Esophagus squamous epithelium (tissue), 4 donors: Measurements from ENCODE around the gene SLF2.

Source experiments
- POLR2A ChIP-seq, 4 donors: fragments of 450-650 bp; IDR thresholded peaks; one replicate each; pipeline ENCODE4 v1.6.1; 2017; ENCODE audit warnings: antibody characterized with exemption in 4 of 4, mild to moderate bottlenecking in 4 of 4, moderate library complexity in 3 of 4
- TF ChIP-seq, protein P1 (sequence below), 6 experiments: fragments of 450-650 bp in 4 of 6; fragments of 200-600 bp in 2 of 6; sonication (generic) in 2 of 6; IDR thresholded peaks; one replicate each; pipeline ENCODE4 v1.5.1; 2016 to 2019; ENCODE audit warnings: antibody characterized with exemption in 6 of 6, mild to moderate bottlenecking in 4 of 6, moderate library complexity in 4 of 6

DNA sequence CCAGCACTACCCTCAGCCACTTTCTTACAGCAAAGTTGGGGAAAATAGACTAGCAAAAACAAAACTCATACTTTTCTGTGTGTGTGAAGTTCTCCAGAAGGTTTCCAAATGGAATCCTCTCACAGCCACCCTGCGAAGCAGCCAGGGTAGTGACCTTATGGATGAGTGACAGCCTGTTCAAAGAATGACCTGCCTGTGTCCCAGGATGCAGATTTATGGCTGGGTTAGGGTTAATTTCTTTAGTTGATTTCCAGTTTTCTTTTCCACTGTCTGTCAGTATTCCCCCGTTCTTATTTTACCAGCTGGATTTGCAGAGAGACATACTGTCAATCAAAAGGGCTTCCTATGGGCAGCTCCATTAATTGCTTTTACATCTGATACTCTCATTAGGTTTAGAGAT is 54.1 kb downstream of the SLF2 start:
- no peak for TF ChIP-seq POLR2A (IDR thresholded peaks at IDR 0.05)
- TF ChIP-seq, protein P1, sequence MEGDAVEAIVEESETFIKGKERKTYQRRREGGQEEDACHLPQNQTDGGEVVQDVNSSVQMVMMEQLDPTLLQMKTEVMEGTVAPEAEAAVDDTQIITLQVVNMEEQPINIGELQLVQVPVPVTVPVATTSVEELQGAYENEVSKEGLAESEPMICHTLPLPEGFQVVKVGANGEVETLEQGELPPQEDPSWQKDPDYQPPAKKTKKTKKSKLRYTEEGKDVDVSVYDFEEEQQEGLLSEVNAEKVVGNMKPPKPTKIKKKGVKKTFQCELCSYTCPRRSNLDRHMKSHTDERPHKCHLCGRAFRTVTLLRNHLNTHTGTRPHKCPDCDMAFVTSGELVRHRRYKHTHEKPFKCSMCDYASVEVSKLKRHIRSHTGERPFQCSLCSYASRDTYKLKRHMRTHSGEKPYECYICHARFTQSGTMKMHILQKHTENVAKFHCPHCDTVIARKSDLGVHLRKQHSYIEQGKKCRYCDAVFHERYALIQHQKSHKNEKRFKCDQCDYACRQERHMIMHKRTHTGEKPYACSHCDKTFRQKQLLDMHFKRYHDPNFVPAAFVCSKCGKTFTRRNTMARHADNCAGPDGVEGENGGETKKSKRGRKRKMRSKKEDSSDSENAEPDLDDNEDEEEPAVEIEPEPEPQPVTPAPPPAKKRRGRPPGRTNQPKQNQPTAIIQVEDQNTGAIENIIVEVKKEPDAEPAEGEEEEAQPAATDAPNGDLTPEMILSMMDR (IDR thresholded peaks at IDR 0.05), result no peak
